GM13977 (cell line): ENCODE measurements around the gene SMIM9.
"Not testable (repeated sequence)": the region's sequence is repeated elsewhere in the genome, so short reads cannot be mapped to it uniquely, and the experiment has no call there.

Source experiments
- DNase-seq: peaks from one replicate; pipeline ENCODE4 v3.0.0; 2012; ENCODE audit warnings: low spot score
- CTCF ChIP-seq: IDR thresholded peaks from 2 replicates; pipeline ENCODE4 v1.5.1; 2012; ENCODE audit warnings: mild to moderate bottlenecking, control low read depth; ENCODE audit not compliant: insufficient read depth; ENCODE audit errors: extremely low read depth, missing control alignments
- in situ Hi-C: fragments of 300-500 bp; cut with MboI; formaldehyde crosslinking; loops from one replicate; pipeline ENCODE4 v1.12.0; 2022; ENCODE audit warnings: low sequenced_read_pairs, low pct_unique_long_range_greater_than_20kb, mixed read lengths, inconsistent platforms; ENCODE audit not compliant: unreplicated experiment

Gene SMIM9

GRCh38 chrX:154824638-154825037 is 9.8 kb downstream of the SMIM9 start:
- DNase-seq, result no peak
- no peak for TF ChIP-seq CTCF
- in situ Hi-C loops, result loop anchor here (25.0 kb wide), 1 partner anchor 237 kb away; the partner anchor contains the start of gene CTAG1A

- in situ Hi-C loops, result no loop called here
- no peak for DNase-seq
- no peak for TF ChIP-seq CTCF
These were observed 12.4 kb downstream of the SMIM9 start for GRCh38 chrX:154822029-154822428.

- in situ Hi-C loops, result no loop called here
These were observed 12.9 kb downstream of the SMIM9 start for GRCh38 chrX:154821523-154821922.

GRCh38 chrX:154819771-154820341 is 14.6 kb downstream of the SMIM9 start:
- in situ Hi-C loops, result no loop called here
- TF ChIP-seq CTCF, result no peak
- DNase-seq, result no peak

More at GRCh38 chrX:154821523-154821922, 12.9 kb downstream of the SMIM9 start:
- no peak for DNase-seq
- TF ChIP-seq CTCF, result no peak

- TF ChIP-seq CTCF, result no peak
- in situ Hi-C loops, result no loop called here
- no peak for DNase-seq
These were observed 15.3 kb downstream of the SMIM9 start for GRCh38 chrX:154818916-154819770.

- in situ Hi-C loops, DNase-seq: not testable (repeated sequence)
These were observed 17.3 kb downstream of the SMIM9 start for GRCh38 chrX:154817048-154817618.

GRCh38 chrX:154816326-154816898 is 18.1 kb downstream of the SMIM9 start:
- in situ Hi-C loops, DNase-seq: not testable (repeated sequence)
